Liver (tissue), 3 donors: Measurements from ENCODE around the gene ANKRD60.

Source experiments
- CTCF ChIP-seq: fragments of 150-350 bp; IDR thresholded peaks from 2 replicates; pipeline ENCODE4 v1.5.1; 2017; ENCODE audit warnings: improper control_type of control experiment, low read depth, low read length; ENCODE audit not compliant: missing input control
- EGR1 ChIP-seq, 2 donors: IDR thresholded peaks; 2 replicates each; pipeline ENCODE4 v1.6.1; 2016 to 2018; ENCODE audit warnings: antibody characterized with exemption in 2 of 2, low read depth in 2 of 2
- GABPA ChIP-seq, 2 donors: IDR thresholded peaks in 1 of 2; conservative IDR thresholded peaks in 1 of 2; 2 replicates each; pipeline ENCODE4 v1.6.1; 2016; ENCODE audit warnings: antibody characterized with exemption in 2 of 2, mild to moderate bottlenecking in 1 of 2, moderate library complexity in 1 of 2
- HNF4A ChIP-seq, 2 donors: conservative IDR thresholded peaks; 2 replicates each; pipeline ENCODE4 v1.6.1; 2016; ENCODE audit warnings: antibody characterized with exemption in 2 of 2, mild to moderate bottlenecking in 2 of 2
- JUND ChIP-seq, 2 donors: IDR thresholded peaks; 2 replicates each; pipeline ENCODE4 v1.6.1; 2016; ENCODE audit warnings: antibody characterized with exemption in 2 of 2
- MAX ChIP-seq: IDR thresholded peaks from 2 replicates; pipeline ENCODE4 v1.6.1; 2016; ENCODE audit warnings: antibody characterized with exemption
- RAD21 ChIP-seq, 2 donors: IDR thresholded peaks; 2 replicates each; pipeline ENCODE4 v1.6.1; 2016; ENCODE audit warnings: antibody characterized with exemption in 2 of 2, mild to moderate bottlenecking in 2 of 2
- REST ChIP-seq: IDR thresholded peaks from 2 replicates; pipeline ENCODE4 v1.6.1; 2016; ENCODE audit warnings: antibody characterized with exemption, mild to moderate bottlenecking
- RXRA ChIP-seq, 2 donors: IDR thresholded peaks; 2 replicates each; pipeline ENCODE4 v1.6.1; 2017 to 2018; ENCODE audit warnings: antibody characterized with exemption in 2 of 2, mild to moderate bottlenecking in 1 of 2
- SP1 ChIP-seq: IDR thresholded peaks from 2 replicates; pipeline ENCODE4 v1.6.1; 2018; ENCODE audit warnings: antibody characterized with exemption, mild to moderate bottlenecking
- TAF1 ChIP-seq: conservative IDR thresholded peaks from 2 replicates; pipeline ENCODE4 v1.6.1; 2016; ENCODE audit warnings: antibody characterized with exemption, mild to moderate bottlenecking
- YY1 ChIP-seq: IDR thresholded peaks from 2 replicates; pipeline ENCODE4 v1.6.1; 2016; ENCODE audit warnings: antibody characterized with exemption, mild to moderate bottlenecking
- ZBTB33 ChIP-seq: IDR thresholded peaks from 2 replicates; pipeline ENCODE4 v1.6.1; 2016; ENCODE audit warnings: antibody characterized with exemption
- donor health status: healthy.
- donor health status: healthy.

GRCh38 chr20:58260006-58260405 is 31.6 kb upstream of the ANKRD60 start:
- TF ChIP-seq CTCF (no peak), RXRA (IDR thresholded peaks at IDR 0.05) (no peak), TAF1 (no peak), YY1 (no peak), MAX (no peak), SP1 (no peak), REST (no peak), RAD21 (IDR thresholded peaks at IDR 0.05) (no peak), HNF4A (conservative IDR thresholded peaks at IDR 0.05) (no peak), ZBTB33 (no peak), EGR1 (IDR thresholded peaks at IDR 0.05; ENCODE audit: low read depth in 2 of 2) (no peak), JUND (IDR thresholded peaks at IDR 0.05) (no peak), GABPA (IDR thresholded peaks at IDR 0.05 in 1 of 2, conservative IDR thresholded peaks at IDR 0.05 in 1 of 2) (no peak)
